Measurements from ENCODE around the gene MTG1.
"Not testable (repeated sequence)": the region's sequence is repeated elsewhere in the genome, so short reads cannot be mapped to it uniquely, and the experiment has no call there.

The MTG1 gene

DNA sequence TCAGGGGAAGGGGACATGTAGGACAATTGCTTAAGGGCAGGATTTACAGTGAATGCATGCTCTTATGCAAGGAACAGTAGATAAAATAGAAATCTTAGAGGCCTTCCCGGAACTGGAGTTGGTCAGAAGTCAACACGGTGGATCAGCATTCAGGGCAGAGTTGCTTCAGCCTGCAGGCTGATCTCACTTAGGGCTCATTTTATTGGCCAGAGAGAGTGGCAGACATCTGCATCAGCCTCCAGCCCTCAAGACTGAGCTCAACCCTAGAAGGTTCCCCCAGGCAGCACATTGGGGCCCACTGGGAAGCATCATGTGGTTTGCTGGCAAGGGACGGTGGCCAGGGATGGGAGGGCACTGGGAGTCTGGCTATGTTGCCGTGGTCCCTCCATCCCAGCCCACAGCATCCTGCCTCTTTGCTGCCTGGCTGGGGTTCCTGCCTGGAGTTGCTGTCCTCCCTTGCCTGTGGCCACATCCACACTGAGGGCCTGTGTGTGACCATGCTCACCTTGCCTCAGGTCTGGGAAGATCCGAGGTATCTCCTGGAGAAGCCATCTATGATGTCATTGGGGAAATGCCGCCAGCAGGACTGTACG is 72.8 kb downstream of the MTG1 start:
- no peak for DNase-seq (ENCODE audit: low spot score)

DNA sequence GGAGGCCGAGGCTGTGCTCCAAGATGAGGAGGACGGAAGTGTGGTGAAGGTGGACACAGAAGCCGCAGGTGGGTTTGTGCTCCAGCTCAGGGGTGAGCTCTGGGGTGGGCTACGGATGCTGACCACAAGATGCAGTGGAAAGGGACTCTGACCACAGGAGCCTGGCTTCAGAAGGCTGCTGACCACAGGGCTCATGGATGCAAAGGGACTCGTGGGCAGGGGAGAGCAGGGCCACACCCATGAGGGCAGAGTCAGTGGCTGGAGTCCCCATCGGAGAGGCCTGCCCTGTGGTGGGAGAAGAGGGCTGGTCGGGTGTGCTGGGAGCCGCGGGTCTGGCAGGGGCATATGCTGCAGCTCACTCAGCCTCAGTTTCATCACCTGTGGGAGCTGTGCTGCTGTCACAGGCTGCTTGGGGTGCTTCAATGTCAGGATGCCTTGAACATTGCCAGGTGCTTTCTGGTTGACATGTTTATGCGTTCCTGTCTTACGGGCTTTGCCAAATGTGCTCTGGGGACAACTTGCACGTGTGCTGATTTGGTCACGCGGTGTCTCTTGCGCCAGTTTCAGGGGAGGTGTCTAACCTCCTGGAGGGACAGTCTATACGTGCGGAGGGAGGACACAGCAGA is 73.4 kb downstream of the MTG1 start:
- DNase-seq (ENCODE audit: low spot score) = no peak

DNA sequence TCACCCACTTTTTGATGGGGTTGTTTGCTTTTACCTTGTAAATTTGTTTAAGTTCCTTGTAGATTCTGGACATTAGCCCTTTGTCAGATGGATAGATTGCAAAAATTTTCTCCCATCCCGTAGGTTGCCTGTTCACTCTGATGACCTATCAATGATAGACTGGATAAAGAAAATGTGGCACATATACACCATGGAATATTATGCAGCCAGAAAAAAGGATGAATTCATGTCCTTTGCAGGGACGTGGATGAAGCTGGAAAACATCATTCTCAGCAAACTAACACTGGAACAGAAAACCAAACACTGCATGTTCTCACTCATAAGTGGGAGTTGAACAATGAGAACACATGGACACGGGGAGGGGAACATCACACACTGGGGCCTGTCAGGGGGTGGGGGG is 75.2 kb downstream of the MTG1 start:
- DNase-seq (ENCODE audit: low spot score) = not testable (repeated sequence)

DNA sequence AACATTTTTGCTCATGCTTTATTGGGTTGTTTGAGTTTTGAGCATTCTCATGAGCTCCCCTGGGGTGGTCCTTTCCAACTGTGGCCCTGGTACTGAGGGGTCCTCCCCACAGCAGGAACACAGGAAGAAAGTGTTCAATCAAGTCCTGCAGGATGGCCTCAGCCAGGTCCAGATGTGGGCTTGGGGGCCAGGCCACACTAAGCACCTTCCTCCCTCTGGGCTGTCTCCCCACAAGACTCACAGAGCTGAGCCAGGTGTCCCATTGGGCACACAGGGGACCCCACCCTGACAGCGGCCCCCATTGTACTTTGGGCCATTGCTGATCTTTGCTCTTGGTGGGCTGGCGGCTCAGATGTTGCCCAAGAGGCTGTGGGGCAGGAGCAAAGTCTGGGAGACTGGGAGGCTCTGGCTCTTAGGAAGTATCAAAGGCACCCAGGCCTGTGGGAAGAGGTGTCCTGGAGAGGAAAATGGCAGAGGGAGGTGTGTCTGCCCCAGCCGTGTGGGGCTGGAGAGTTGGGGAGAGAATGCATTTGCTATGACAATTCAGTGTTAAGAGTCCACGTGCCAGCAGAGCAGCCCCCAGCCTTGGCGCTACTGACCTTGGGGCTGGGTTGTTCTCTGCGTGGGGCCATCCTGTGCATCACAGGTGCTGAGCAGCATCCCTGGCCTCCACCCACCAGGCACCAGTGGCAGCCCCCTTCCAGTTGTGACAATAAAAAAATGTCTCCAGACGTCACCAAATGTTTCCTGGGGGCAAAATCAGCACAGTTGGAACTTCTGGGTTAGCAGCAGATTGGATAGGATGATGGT is 77.5 kb downstream of the MTG1 start:
- DNase-seq (ENCODE audit: low spot score) = no peak
